H1 (cell line): ENCODE data around the gene DPY19L3. TPM values are rescaled to one million over a fixed set of nuclear protein-coding genes. Genes with fewer than 3 reads are reported as not detected.

ENCODE experiments used
- CTCF ChIA-PET: fragments of 300-600 bp; sonication (Branson Sonifier 250); formaldehyde crosslinking; loops from one replicate; lab custom pipeline; 2021; ENCODE audit not compliant: partially characterized antibody; lab: Charles Lee
- POLR2A ChIA-PET: fragments of 300-600 bp; sonication (Branson Sonifier 250); formaldehyde crosslinking; loops from one replicate; lab custom pipeline; 2021; ENCODE audit warnings: inconsistent platforms; ENCODE audit not compliant: partially characterized antibody; lab: Charles Lee
- DNase-seq, 2 experiments: peaks; one replicate each; pipeline versions ENCODE4 v3.0.0 to v3.0.0-alpha.2; 2010 to 2022; ENCODE audit warnings: low spot score in 2 of 2, low read depth in 1 of 2, mixed read lengths in 1 of 2
- FAIRE-seq: peaks from 2 replicates; lab custom pipeline; 2011; peaks lifted over from hg19 to GRCh38; lab: Jason Lieb, UNC
- H2AFZ ChIP-seq: 2 replicates; pipeline ENCODE4 v1.8.1; 2012; ENCODE audit warnings: low read length, inconsistent platforms
- H2AK5ac ChIP-seq: 2 replicates; pipeline ENCODE4 v1.6.1; 2013; ENCODE audit warnings: low read depth, low read length
- H2BK120ac ChIP-seq: replicated peaks from 2 replicates; pipeline ENCODE3; 2013; ENCODE audit warnings: low read depth, low read length, inconsistent platforms
- H2BK12ac ChIP-seq: 2 replicates; pipeline ENCODE4 v1.6.1; 2013; ENCODE audit warnings: low read depth, low read length
- H2BK15ac ChIP-seq: 2 replicates; pipeline ENCODE4 v1.6.1; 2013; ENCODE audit warnings: low read length
- H2BK20ac ChIP-seq: 2 replicates; pipeline ENCODE4 v1.6.1; 2013; ENCODE audit warnings: low read length
- H2BK5ac ChIP-seq: 2 replicates; pipeline ENCODE4 v1.6.1; 2013; ENCODE audit warnings: low read depth, low read length
- H3K14ac ChIP-seq: 2 replicates; pipeline ENCODE4 v1.6.1; 2013; ENCODE audit warnings: inconsistent platforms; ENCODE audit not compliant: insufficient read length
- H3K18ac ChIP-seq: 2 replicates; pipeline ENCODE4 v1.6.1; 2013; ENCODE audit warnings: low read length; ENCODE audit errors: extremely low read depth
- H3K23ac ChIP-seq: 2 replicates; pipeline ENCODE4 v1.6.1; 2013; ENCODE audit warnings: inconsistent platforms; ENCODE audit not compliant: insufficient read length
- H3K23me2 ChIP-seq: 2 replicates; pipeline ENCODE4 v1.6.1; 2013; ENCODE audit warnings: low read depth, low read length
- H3K27ac ChIP-seq: 2 replicates; pipeline ENCODE4 v1.6.1; 2011; ENCODE audit warnings: low read depth, low read length, inconsistent platforms
- H3K27me3 ChIP-seq, 4 experiments: replicated peaks in 1 of 4; 1 replicate in 1 of 4; 2 replicates in 3 of 4; pipeline versions ENCODE4 v1.6.1 to v1.8.1; 2011 to 2013; ENCODE audit warnings: low read length in 3 of 4, mild to moderate bottlenecking in 3 of 4, inconsistent platforms in 2 of 4, mixed read lengths in 2 of 4, moderate library complexity in 1 of 4; ENCODE audit not compliant: control insufficient read depth in 3 of 4, insufficient read depth in 3 of 4; ENCODE audit errors: extremely low read depth in 1 of 4
- H3K36me3 ChIP-seq, 4 experiments: 2 replicates each; pipeline versions ENCODE4 v1.6.1 to v1.8.1; 2011 to 2013; ENCODE audit warnings: mild to moderate bottlenecking in 4 of 4, low read length in 3 of 4, moderate library complexity in 2 of 4, control low read depth in 1 of 4, inconsistent platforms in 1 of 4; ENCODE audit not compliant: insufficient read depth in 4 of 4, control insufficient read depth in 2 of 4
- H3K4ac ChIP-seq: replicated peaks from 2 replicates; pipeline ENCODE3; 2013; ENCODE audit warnings: low read length, low read depth, mixed read lengths, inconsistent platforms; ENCODE audit not compliant: insufficient read length
- H3K4me1 ChIP-seq, 4 experiments: replicated peaks in 1 of 4; 1 replicate in 1 of 4; 2 replicates in 3 of 4; pipeline versions ENCODE4 v1.6.1 to v1.8.1; 2011 to 2013; ENCODE audit warnings: low read length in 3 of 4, inconsistent platforms in 2 of 4, mixed read lengths in 1 of 4; ENCODE audit not compliant: insufficient read depth in 4 of 4, control insufficient read depth in 3 of 4
- H3K4me2 ChIP-seq, 2 experiments: 2 replicates each; pipeline versions ENCODE4 v1.6.1 to v1.8.1; 2011 to 2013; ENCODE audit warnings: low read depth in 2 of 2, low read length in 2 of 2, control low read depth in 1 of 2, inconsistent platforms in 1 of 2, mild to moderate bottlenecking in 1 of 2; ENCODE audit not compliant: insufficient read depth in 1 of 2
- H3K4me3 ChIP-seq, 4 experiments: fragments of 200-600, 300-600 bp in 1 of 4; sonication (generic), shearing (Covaris generic), sonication (Bioruptor Twin) in 1 of 4; 2 replicates each; pipeline versions ENCODE4 v1.5.1 to v1.8.1; 2011 to 2016; ENCODE audit warnings: low read length in 4 of 4, low read depth in 3 of 4, control low read depth in 2 of 4, inconsistent platforms in 2 of 4, mild to moderate bottlenecking in 2 of 4, mixed read lengths in 1 of 4, moderate library complexity in 1 of 4; ENCODE audit not compliant: insufficient read depth in 2 of 4; ENCODE audit errors: extremely low read depth in 1 of 4
- H3K56ac ChIP-seq: replicated peaks from 2 replicates; pipeline ENCODE3; 2013; ENCODE audit warnings: low read depth, mild to moderate bottlenecking, mixed read lengths, low read length, inconsistent platforms; ENCODE audit not compliant: insufficient read length
- H3K79me1 ChIP-seq: 2 replicates; pipeline ENCODE4 v1.6.1; 2013; ENCODE audit warnings: low read depth, low read length, control low read depth
- H3K79me2 ChIP-seq, 2 experiments: 2 replicates each; pipeline versions ENCODE4 v1.6.1 to v1.8.1; 2012 to 2013; ENCODE audit warnings: low read length in 2 of 2, mild to moderate bottlenecking in 2 of 2, inconsistent platforms in 1 of 2; ENCODE audit not compliant: insufficient read depth in 2 of 2, control insufficient read depth in 1 of 2
- H3K9ac ChIP-seq, 4 experiments: replicated peaks in 1 of 4; 1 replicate in 1 of 4; 2 replicates in 3 of 4; pipeline versions ENCODE4 v1.6.1 to v1.8.1; 2011 to 2013; ENCODE audit warnings: low read depth in 3 of 4, low read length in 3 of 4, control low read depth in 2 of 4, mild to moderate bottlenecking in 2 of 4, moderate library complexity in 2 of 4, inconsistent platforms in 1 of 4; ENCODE audit errors: extremely low read depth in 1 of 4
- H3K9me3 ChIP-seq, 2 experiments: 2 replicates each; pipeline versions ENCODE4 v1.6.1 to v1.8.1; 2012 to 2013; ENCODE audit warnings: mild to moderate bottlenecking in 2 of 2, moderate library complexity in 2 of 2, control low read depth in 1 of 2, inconsistent platforms in 1 of 2, low read depth in 1 of 2, low read length in 1 of 2, mixed read lengths in 1 of 2; ENCODE audit not compliant: insufficient read depth in 2 of 2
- H4K20me1 ChIP-seq, 2 experiments: replicated peaks in 1 of 2; 2 replicates each; pipeline versions ENCODE3 to v1.8.1; 2011 to 2013; ENCODE audit warnings: inconsistent platforms in 2 of 2, low read length in 2 of 2, mild to moderate bottlenecking in 1 of 2; ENCODE audit not compliant: insufficient read depth in 2 of 2, control insufficient read depth in 1 of 2
- H4K5ac ChIP-seq: 2 replicates; pipeline ENCODE4 v1.6.1; 2013; ENCODE audit warnings: low read length, low read depth, mixed read lengths, inconsistent platforms; ENCODE audit not compliant: insufficient read length
- H4K8ac ChIP-seq: 2 replicates; pipeline ENCODE4 v1.8.0; 2013; ENCODE audit warnings: mild to moderate bottlenecking, moderate library complexity, low read length, inconsistent platforms; ENCODE audit not compliant: insufficient read depth; ENCODE audit errors: extremely low read depth
- H4K91ac ChIP-seq: replicated peaks from 2 replicates; pipeline ENCODE3; 2013; ENCODE audit warnings: low read length, mixed read lengths, inconsistent platforms; ENCODE audit not compliant: insufficient read length
- BACH1 ChIP-seq: IDR thresholded peaks from 2 replicates; pipeline ENCODE4 v1.6.1; 2012; ENCODE audit warnings: low read length, improper control_type of control experiment
- MAFK ChIP-seq: IDR thresholded peaks from 2 replicates; pipeline ENCODE4 v1.6.1; 2012; ENCODE audit warnings: low read depth, mild to moderate bottlenecking, improper control_type of control experiment, low read length
- RXRA ChIP-seq: IDR thresholded peaks from 2 replicates; pipeline ENCODE4 v1.6.1; 2011; ENCODE audit warnings: low read depth, mild to moderate bottlenecking, low read length, moderate library complexity; ENCODE audit not compliant: insufficient read depth
- WGBS, 2 experiments: shearing (Covaris generic) in 1 of 2; methylation state at CpG; one replicate each; pipeline versions ENCODE4 v1.1.6 to v1.1.7; 2013 to 2015; ENCODE audit warnings: low lambda C conversion rate in 2 of 2, mixed read lengths in 2 of 2, inconsistent platforms in 1 of 2, low coverage in 1 of 2, missing lambda C conversion rate in 1 of 2; ENCODE audit not compliant: insufficient replicate concordance in 2 of 2, insufficient coverage in 1 of 2, insufficient read length in 1 of 2; ENCODE audit errors: extremely low coverage in 1 of 2, missing lambda C conversion rate in 1 of 2; 5-methylcytosine and 5-hydroxymethylcytosine counted together
- polyA plus RNA-seq, 7 experiments: library from polyadenylated mRNA; depleted of rRNA in 3 of 7; stranded (reverse) in 5 of 7; unstranded in 2 of 7; fragments of >200 nt in 5 of 7; fragments of 200-250 nt in 2 of 7; gene quantifications; 1 replicate in 5 of 7; 2 replicates in 1 of 7; 4 replicates in 1 of 7; pipeline versions ENCODE4 v1.2.1 to v1.2.3, GENCODE V29; 2011 to 2013; ENCODE audit warnings: missing spikeins in 2 of 7, mixed read lengths in 2 of 7
- total RNA-seq: library from RNA; stranded (reverse); fragmentation: NEBNext Ultra II Directional; extraction: Animal tissue kit (Norgen Biotek cat#: 25700); gene quantifications from 2 replicates; pipeline ENCODE4 v1.2.1, GENCODE V29; 2021

DPY19L3 gene
- total and polyA plus RNA-seq, 2 of the 8 experiments (the other 6 are each of a cell fraction or from before 2014, with no cell fraction given) = 35.3 to 60.2 TPM

- no peaks in the 10 kb centered on the region for H3K27me3 ChIP-seq
- H3K4me1 ChIP-seq = no peaks in the 10 kb centered on the region
- H3K18ac ChIP-seq = no peak overlapping the region
- no peak overlapping the region for H3K9ac ChIP-seq
- H4K20me1 ChIP-seq = no peaks in the 10 kb centered on the region
- no peak overlapping the region for H4K8ac ChIP-seq
- no peak overlapping the region for H2BK12ac ChIP-seq
- H2AK5ac ChIP-seq = no peak overlapping the region
- H3K23me2 ChIP-seq = no peaks in the 10 kb centered on the region
- no peak overlapping the region for H3K14ac ChIP-seq
- no peak overlapping the region for H3K23ac ChIP-seq
- no peak overlapping the region for H2BK20ac ChIP-seq
- DNase-seq (no peak), FAIRE-seq (no peak)
- TF ChIP-seq MAFK (peak; percentile 92), RXRA (no peak), BACH1 (0 out of 2 replicates have a peak, but pooled peaks have one; percentile 34)
- CTCF ChIA-PET = no interaction called here
- peaks cover 0 to 21% of the 10 kb centered on the region in 2 experiments; a peak in 3 of 4 replicates for H3K9me3 ChIP-seq
- H3K79me1 ChIP-seq = no peaks in the 10 kb centered on the region
- H4K5ac ChIP-seq = no peak overlapping the region
- H2BK5ac ChIP-seq = no peak overlapping the region
- no peak overlapping the region for H2AFZ ChIP-seq
- H3K36me3 ChIP-seq = no peaks in the 10 kb centered on the region
- H2BK120ac ChIP-seq = no peak overlapping the region
- H4K91ac ChIP-seq = no peak overlapping the region
- no peak overlapping the region for H3K4me2 ChIP-seq
- H3K79me2 ChIP-seq = no peaks in the 10 kb centered on the region
- POLR2A ChIA-PET = no interaction called here
- no peak overlapping the region for H3K4ac ChIP-seq
- WGBS, 2 experiments = 88% methylated on average over 3 of the region's 3 CpGs; no CpG with 5 or more reads in 1 of the 2 experiments
- no peak overlapping the region for H3K4me3 ChIP-seq
- no peak overlapping the region for H3K56ac ChIP-seq
- no peak overlapping the region for H3K27ac ChIP-seq
- no peak overlapping the region for H2BK15ac ChIP-seq
Observed at GRCh38 chr19:32532233-32532632, 126.7 kb downstream of the DPY19L3 start.

Other genes with a start within 250 kb of the DPY19L3 start
- gene ZNF507, start 60.2 kb upstream of the DPY19L3 start, total RNA-seq = 28.8 TPM in 2 replicates
- gene ZNF507, start 60.2 kb upstream of the DPY19L3 start, polyA plus RNA-seq (2011; rRNA removed) = 6.7 and 8.6 TPM in 2 replicates
- 98.8 and 105 TPM in 2 replicates for gene PDCD5, start 175.4 kb downstream of the DPY19L3 start, total RNA-seq
- gene PDCD5, start 175.4 kb downstream of the DPY19L3 start, polyA plus RNA-seq (2011; rRNA removed) = 33.0 and 43.2 TPM in 2 replicates